Endothelial cell of umbilical vein (primary cell): Measurements from ENCODE around the gene MIPEP. TPM values are rescaled to one million over a fixed set of nuclear protein-coding genes. Genes with fewer than 3 reads are reported as not detected.

ENCODE experiments used
- BruUV-seq: library from RNA; stranded (reverse); fragments of 400-500 nt; replicated peaks from 2 replicates; lab custom pipeline; 2021; lab: Mats Ljungman, UMichigan
- CTCF ChIA-PET: fragments of 300-600, 350-600 bp; sonication (Branson Sonifier 250); formaldehyde crosslinking; loops from one replicate; lab custom pipeline; 2021; ENCODE audit warnings: antibody characterized with exemption, inconsistent platforms; lab: Charles Lee
- POLR2A ChIA-PET: fragments of 300-600, 350-600 bp; sonication (Branson Sonifier 250); formaldehyde crosslinking; loops from one replicate; lab custom pipeline; 2021; ENCODE audit warnings: antibody characterized with exemption, inconsistent platforms; lab: Charles Lee
- DNase-seq: peaks from one replicate; pipeline ENCODE4 v3.0.0-alpha.2; 2011; ENCODE audit warnings: low read depth, low spot score
- FAIRE-seq: peaks from 2 replicates; lab custom pipeline; 2011; peaks lifted over from hg19 to GRCh38; lab: Jason Lieb, UNC
- H2AFZ ChIP-seq: 2 replicates; pipeline ENCODE4 v1.6.0; 2012; ENCODE audit warnings: low read depth, low read length, control low read depth, inconsistent platforms
- H3K27ac ChIP-seq: 2 replicates; pipeline ENCODE4 v1.5.1; 2011; ENCODE audit warnings: low read depth, mild to moderate bottlenecking, control low read depth, low read length, moderate library complexity; ENCODE audit not compliant: insufficient read depth
- H3K27me3 ChIP-seq, 2 experiments: 2 replicates each; pipeline versions ENCODE4 v1.6.0 to v1.6.1; 2011; ENCODE audit warnings: low read length in 2 of 2, mixed read lengths in 1 of 2; ENCODE audit not compliant: control insufficient read depth in 2 of 2, insufficient read depth in 2 of 2
- H3K36me3 ChIP-seq, 2 experiments: 2 replicates in 1 of 2; 3 replicates in 1 of 2; pipeline ENCODE4 v1.5.1; 2011; ENCODE audit warnings: low read length in 2 of 2, mild to moderate bottlenecking in 1 of 2, moderate library complexity in 1 of 2; ENCODE audit not compliant: control insufficient read depth in 2 of 2, insufficient read depth in 2 of 2; ENCODE audit errors: extremely low read depth in 1 of 2
- H3K4me1 ChIP-seq: 3 replicates; pipeline ENCODE4 v1.5.1; 2011; ENCODE audit warnings: mild to moderate bottlenecking, low read length; ENCODE audit not compliant: control insufficient read depth, insufficient read depth; ENCODE audit errors: extremely low read depth
- H3K4me2 ChIP-seq: 2 replicates; pipeline ENCODE4 v1.6.1; 2011; ENCODE audit warnings: low read length, control low read depth, mixed read lengths; ENCODE audit not compliant: insufficient read depth
- H3K4me3 ChIP-seq, 3 experiments: fragments of 200-600 bp in 1 of 3; sonication (generic), shearing (Covaris generic) in 1 of 3; replicated peaks in 1 of 3; 2 replicates each; pipeline ENCODE4 v1.5.1; 2011 to 2016; ENCODE audit warnings: control low read depth in 3 of 3, low read length in 3 of 3, mild to moderate bottlenecking in 2 of 3, inconsistent platforms in 1 of 3, low read depth in 1 of 3, moderate library complexity in 1 of 3; ENCODE audit not compliant: insufficient read depth in 1 of 3
- H3K79me2 ChIP-seq: 2 replicates; pipeline ENCODE4 v1.6.0; 2012; ENCODE audit warnings: low read length, inconsistent platforms; ENCODE audit not compliant: control insufficient read depth, insufficient read depth
- H3K9ac ChIP-seq: replicated peaks from 2 replicates; pipeline ENCODE3; 2011; ENCODE audit warnings: low read length, control low read depth; ENCODE audit not compliant: insufficient read depth; ENCODE audit errors: extremely low read depth
- H3K9me1 ChIP-seq: replicated peaks from 3 replicates; pipeline ENCODE4 v1.6.0; 2011; ENCODE audit warnings: mild to moderate bottlenecking, low read length; ENCODE audit not compliant: control insufficient read depth, insufficient read depth; ENCODE audit errors: extremely low read depth
- H3K9me3 ChIP-seq: replicated peaks from 2 replicates; pipeline ENCODE4 v1.5.1; 2012; ENCODE audit warnings: low read length, inconsistent platforms; ENCODE audit not compliant: control insufficient read depth, insufficient read depth
- H4K20me1 ChIP-seq: replicated peaks from 2 replicates; pipeline ENCODE3; 2011; ENCODE audit warnings: mild to moderate bottlenecking, low read length; ENCODE audit not compliant: control insufficient read depth, insufficient read depth; ENCODE audit errors: extremely low read depth
- CTCF ChIP-seq, 2 donors: IDR thresholded peaks; 1 replicate in 1 of 2; 2 replicates in 1 of 2; pipeline ENCODE4 v1.5.1; 2011; ENCODE audit warnings: low read length in 2 of 2, mild to moderate bottlenecking in 2 of 2, moderate library complexity in 2 of 2, control low read depth in 1 of 2, inconsistent platforms in 1 of 2, low read depth in 1 of 2; ENCODE audit not compliant: insufficient read depth in 1 of 2; ENCODE audit errors: extremely low read depth in 1 of 2
- EZH2 ChIP-seq: IDR thresholded peaks from 2 replicates; pipeline ENCODE4 v1.6.1; 2012; ENCODE audit warnings: borderline replicate concordance, low read depth, mild to moderate bottlenecking, moderate library complexity, low read length, inconsistent platforms; ENCODE audit not compliant: severe bottlenecking
- FOS ChIP-seq: IDR thresholded peaks from 2 replicates; pipeline ENCODE4 v1.6.1; 2011; ENCODE audit warnings: mild to moderate bottlenecking, low read length, moderate library complexity, borderline replicate concordance; ENCODE audit not compliant: insufficient read depth
- GATA2 ChIP-seq: IDR thresholded peaks from 2 replicates; pipeline ENCODE4 v1.7.0; 2011; ENCODE audit warnings: low read depth, mild to moderate bottlenecking, moderate library complexity, mixed read lengths, low read length; ENCODE audit not compliant: insufficient read length, insufficient read depth
- JUN ChIP-seq: IDR thresholded peaks from 2 replicates; pipeline ENCODE4 v1.6.1; 2011; ENCODE audit warnings: borderline replicate concordance, low read depth; ENCODE audit not compliant: insufficient read length, insufficient read depth
- MYC ChIP-seq: IDR thresholded peaks from one replicate; pipeline ENCODE4 v1.6.1; 2011; ENCODE audit warnings: mild to moderate bottlenecking, low read depth, low read length
- POLR2A ChIP-seq: IDR thresholded peaks from 2 replicates; pipeline ENCODE4 v1.6.1; 2012; ENCODE audit warnings: low read depth, mild to moderate bottlenecking, control low read depth, low read length
- POLR2AphosphoS5 ChIP-seq: IDR thresholded peaks from 2 replicates; pipeline ENCODE4 v1.6.1; 2012; ENCODE audit warnings: low read depth, mild to moderate bottlenecking, control low read depth, low read length, moderate library complexity; ENCODE audit not compliant: insufficient read depth
- dilution Hi-C: fragments of 300-500 bp; cut with MboI; formaldehyde crosslinking; loops from one replicate; pipeline ENCODE4 v1.15.0; 2019; ENCODE audit warnings: low sequenced_read_pairs; ENCODE audit not compliant: extremely low pct_ligation_motif_present
- intact Hi-C: fragments of 100-400 bp; cut with micrococcal nuclease; formaldehyde crosslinking; loops from one replicate; pipeline ENCODE4 v1.10.0; 2022
- polyA plus RNA-seq, 4 experiments: library from polyadenylated mRNA; depleted of rRNA in 3 of 4; stranded (reverse) in 3 of 4; unstranded in 1 of 4; fragments of >200 nt; gene quantifications; 2 replicates each; pipeline versions ENCODE4 v1.2.1 to v1.2.3, GENCODE V29; 2011 to 2012; ENCODE audit warnings: missing spikeins in 1 of 4
- total RNA-seq: library from RNA; stranded (reverse); gene quantifications from 2 replicates; pipeline ENCODE4 v1.2.3, GENCODE V29; 2021
- TF ChIP-seq, protein P1 (sequence below): IDR thresholded peaks from 2 replicates; pipeline ENCODE4 v1.6.1; 2011; ENCODE audit not compliant: insufficient read depth, insufficient read length

Gene MIPEP
- total and polyA plus RNA-seq, 2 donors (not counting 3 experiments of a cell fraction or from before 2014, with no cell fraction given) = 12.4 to 19.2 TPM

DNA sequence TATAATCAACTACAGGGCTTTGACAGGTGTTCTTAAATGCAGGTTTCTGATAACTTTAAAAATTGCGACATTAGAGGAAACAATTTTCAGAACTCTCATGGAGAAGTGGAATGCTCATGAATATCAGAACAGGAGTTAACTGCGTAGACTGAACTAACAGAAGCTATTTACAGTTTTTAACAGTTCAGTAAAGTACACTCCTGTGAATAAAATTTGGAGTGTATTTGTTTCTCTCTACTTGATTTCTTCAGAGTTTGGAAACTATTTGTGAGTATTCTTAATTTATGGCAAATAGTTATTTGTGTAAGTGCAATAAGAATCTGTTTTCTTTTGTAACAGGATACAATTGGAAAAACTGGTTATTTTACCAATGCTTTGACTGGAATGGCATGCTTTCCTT is 204.6 kb downstream of the MIPEP start:
- dilution Hi-C loops (no loop called here), intact Hi-C loops (no loop called here)
- Histone ChIP-seq H3K36me3 (no peaks in the 10 kb centered on the region), H3K4me1 (no peaks in the 10 kb centered on the region), H2AFZ (no peak overlapping the region), H3K79me2 (no peaks in the 10 kb centered on the region), H3K4me3 (no peak overlapping the region), H3K9ac (no peak overlapping the region), H3K9me3 (no peaks in the 10 kb centered on the region), H3K9me1 (no peaks in the 10 kb centered on the region), H3K4me2 (no peak overlapping the region), H4K20me1 (no peaks in the 10 kb centered on the region), H3K27me3 (no peaks in the 10 kb centered on the region), H3K27ac (no peak overlapping the region)
- TF ChIP-seq POLR2AphosphoS5 (no peak), GATA2 (no peak), CTCF (IDR thresholded peaks at IDR 0.05; ENCODE audit: extremely low read depth in 1 of 2, insufficient read depth in 1 of 2, low read depth in 1 of 2, low read length in 2 of 2) (no peak), MYC (no peak), POLR2A (no peak), EZH2 (no peak), FOS (no peak), JUN (no peak)
- TF ChIP-seq, protein P1, sequence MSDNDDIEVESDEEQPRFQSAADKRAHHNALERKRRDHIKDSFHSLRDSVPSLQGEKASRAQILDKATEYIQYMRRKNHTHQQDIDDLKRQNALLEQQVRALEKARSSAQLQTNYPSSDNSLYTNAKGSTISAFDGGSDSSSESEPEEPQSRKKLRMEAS = no peak
- BruUV-seq = no TSS peak
- ChIA-PET POLR2A (no interaction called here), CTCF (no interaction called here)
- FAIRE-seq (no peak), DNase-seq (no peak)
